BE2C (cell line): Measurements from ENCODE around the gene RARS1.
A peak's percentile ranks its signal among the peaks of the same experiment; 100 is the strongest.

Experiments
- DNase-seq: peaks from one replicate; pipeline ENCODE4 v3.0.0-alpha.2; 2020
- H3K27me3 ChIP-seq: fragments of 250-450 bp; sonication (Bioruptor Pico); 2 replicates; pipeline ENCODE4 v1.5.1; 2020; ENCODE audit warnings: mild to moderate bottlenecking
- H3K36me3 ChIP-seq: fragments of 250-450 bp; sonication (Bioruptor Pico); 2 replicates; pipeline ENCODE4 v1.5.1; 2020; ENCODE audit warnings: mild to moderate bottlenecking
- H3K4me1 ChIP-seq: fragments of 250-450 bp; sonication (Bioruptor Pico); 2 replicates; pipeline ENCODE4 v1.5.1; 2020
- H3K4me3 ChIP-seq: 2 replicates; pipeline ENCODE4 v1.5.1; 2011; ENCODE audit warnings: low read depth, low read length
- H3K9me3 ChIP-seq: fragments of 250-450 bp; sonication (Bioruptor Pico); 2 replicates; pipeline ENCODE4 v1.5.1; 2020
- CTCF ChIP-seq: IDR thresholded peaks from 2 replicates; pipeline ENCODE4 v1.5.1; 2012; ENCODE audit warnings: mild to moderate bottlenecking, low read depth, low read length

RARS1 gene

GRCh38 chr5:168527756-168528295 lies 41.6 kb downstream of the RARS1 start:
- Histone ChIP-seq H3K36me3 (no peaks in the 10 kb centered on the region), H3K27me3 (no peaks in the 10 kb centered on the region), H3K9me3 (peaks cover 4% of the 10 kb centered on the region; the same call in 1 of the 2 replicates), H3K4me1 (no peaks in the 10 kb centered on the region; the same call in 1 of the 2 replicates), H3K4me3 (no peak overlapping the region)
- TF ChIP-seq CTCF, result no peak
- no peak for DNase-seq

- H3K4me1 ChIP-seq, result no peaks in the 10 kb centered on the region; the same call in 1 of the 2 replicates
- no peak for TF ChIP-seq CTCF
- no peaks in the 10 kb centered on the region for H3K36me3 ChIP-seq
- no peaks in the 10 kb centered on the region for H3K27me3 ChIP-seq
- peak; percentile 75 for DNase-seq
- peak within 1 kb of the TSS; percentile 52 for H3K4me3 ChIP-seq
- peaks cover 4% of the 10 kb centered on the region; the same call in 1 of the 2 replicates for H3K9me3 ChIP-seq
Measured at GRCh38 chr5:168528521-168529373, 42.5 kb downstream of the RARS1 start, which contains the start of gene FBLL1. Gene FBLL1 (plus strand): TSS chr5:168529305. CDS start chr5:168529505, 200 bp downstream.

DNA sequence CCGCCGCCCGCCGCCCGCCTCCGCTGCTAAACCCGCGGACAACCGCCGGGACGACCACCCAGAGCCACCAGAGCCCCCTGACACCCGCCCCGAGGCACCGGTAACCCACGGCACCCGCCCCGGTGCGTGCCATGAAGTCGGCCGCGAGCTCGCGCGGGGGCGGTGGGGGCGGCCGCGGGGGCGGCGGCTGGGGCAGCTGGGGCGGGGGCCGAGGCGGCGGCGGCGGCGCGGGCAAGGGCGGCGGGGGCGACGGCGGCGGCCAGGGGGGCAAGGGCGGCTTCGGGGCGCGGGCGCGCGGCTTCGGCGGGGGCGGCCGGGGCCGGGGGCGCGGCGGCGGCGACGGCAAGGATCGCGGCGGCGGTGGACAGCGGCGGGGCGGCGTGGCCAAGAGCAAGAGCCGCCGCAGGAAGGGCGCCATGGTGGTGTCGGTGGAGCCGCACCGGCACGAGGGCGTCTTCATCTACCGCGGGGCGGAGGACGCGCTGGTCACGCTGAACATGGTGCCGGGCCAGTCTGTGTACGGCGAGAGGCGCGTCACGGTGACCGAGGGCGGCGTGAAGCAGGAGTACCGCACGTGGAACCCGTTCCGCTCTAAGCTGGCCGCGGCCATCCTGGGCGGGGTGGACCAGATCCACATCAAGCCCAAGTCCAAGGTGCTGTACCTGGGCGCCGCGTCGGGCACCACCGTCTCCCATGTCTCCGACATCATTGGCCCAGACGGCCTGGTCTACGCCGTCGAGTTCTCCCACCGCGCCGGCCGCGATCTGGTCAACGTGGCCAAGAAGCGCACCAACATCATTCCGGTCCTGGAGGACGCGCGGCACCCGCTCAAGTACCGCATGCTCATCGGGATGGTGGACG lies 43.3 kb downstream of the RARS1 start:
- no peak for TF ChIP-seq CTCF
- H3K4me3 ChIP-seq, result peak overlapping the region; percentile 52
- peak; percentile 49 for DNase-seq

DNA sequence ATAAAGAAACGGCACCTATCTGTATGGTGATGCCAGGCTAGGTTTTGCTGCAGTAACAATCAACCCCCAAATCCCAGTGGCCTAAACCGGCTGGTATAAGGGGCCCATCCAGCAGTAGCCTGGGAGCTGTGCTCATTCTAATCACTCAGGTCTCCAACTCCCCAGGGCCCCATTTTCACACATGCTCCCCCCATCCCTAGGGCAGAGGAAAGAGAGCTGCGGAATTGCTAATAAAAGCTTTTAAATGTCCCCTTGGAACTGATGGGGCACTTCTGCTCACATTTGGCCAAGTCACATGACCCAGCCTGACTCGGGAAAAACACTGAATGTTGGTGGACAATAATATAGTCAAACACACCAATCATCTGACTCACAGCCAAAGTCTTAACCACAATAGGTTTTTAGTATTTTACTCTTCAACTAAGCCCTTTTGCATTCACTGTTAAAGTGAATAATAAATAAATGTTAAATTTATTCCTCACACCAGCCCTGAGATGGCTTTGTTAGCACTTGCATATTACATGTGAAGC lies 44.4 kb downstream of the RARS1 start:
- H3K4me1 ChIP-seq, result no peaks in the 10 kb centered on the region; the same call in 1 of the 2 replicates
- no peaks in the 10 kb centered on the region for H3K27me3 ChIP-seq
- TF ChIP-seq CTCF, result no peak
- H3K4me3 ChIP-seq, result no peak overlapping the region
- H3K36me3 ChIP-seq, result no peaks in the 10 kb centered on the region
- H3K9me3 ChIP-seq, result peaks cover 4% of the 10 kb centered on the region; the same call in 1 of the 2 replicates
- no peak for DNase-seq

More for the DNA sequence above, 43.3 kb downstream of the RARS1 start:
- Histone ChIP-seq H3K9me3 (peaks cover 4% of the 10 kb centered on the region; the same call in 1 of the 2 replicates), H3K4me1 (no peaks in the 10 kb centered on the region; the same call in 1 of the 2 replicates), H3K27me3 (no peaks in the 10 kb centered on the region), H3K36me3 (no peaks in the 10 kb centered on the region)

DNA sequence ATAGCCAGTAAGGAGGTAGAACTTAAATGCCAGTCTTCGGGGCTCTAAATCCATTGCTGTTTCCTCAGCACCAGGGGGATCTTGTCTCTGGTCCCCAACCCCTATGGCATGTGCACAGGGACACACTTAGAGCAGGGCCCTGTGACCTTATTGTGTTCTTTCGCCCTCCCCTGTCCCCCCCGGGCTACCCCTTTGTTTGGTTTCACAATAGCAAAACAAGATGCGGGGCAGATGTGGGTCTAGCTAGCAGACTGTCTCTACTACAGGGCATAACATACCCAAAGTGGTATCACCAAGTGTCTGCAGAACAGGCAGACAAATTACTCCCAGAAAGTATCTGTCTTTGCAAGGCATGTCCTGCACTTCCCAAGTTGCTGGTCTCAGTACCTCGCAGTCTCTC lies 44.9 kb downstream of the RARS1 start:
- no peak for TF ChIP-seq CTCF
- H3K4me3 ChIP-seq, result no peak overlapping the region
- no peaks in the 10 kb centered on the region; the same call in 1 of the 2 replicates for H3K4me1 ChIP-seq
- no peaks in the 10 kb centered on the region for H3K27me3 ChIP-seq
- no peaks in the 10 kb centered on the region for H3K36me3 ChIP-seq
- no peak for DNase-seq
- H3K9me3 ChIP-seq, result peaks cover 4% of the 10 kb centered on the region; the same call in 1 of the 2 replicates
